Hematopoietic multipotent progenitor cell treated with erythropoietin and hydrocortisone succinate and interleukin-3 and kit ligand, for 4 days (in vitro differentiated cells): ENCODE measurements around the gene PHLDA2.

Experiments used
- DNase-seq: peaks from one replicate; pipeline ENCODE4 v3.0.0-alpha.2; 2015

The PHLDA2 gene

GRCh38 chr11:2929950-2930703 lies 907 bp upstream of the PHLDA2 start:
- DNase-seq = peak; percentile 61

GRCh38 chr11:2929531-2929949 lies 320 bp upstream of the PHLDA2 start:
- peak; percentile 28 for DNase-seq

- DNase-seq = peak; percentile 41
Observed at GRCh38 chr11:2927851-2928604, 1.2 kb downstream of the PHLDA2 start.

GRCh38 chr11:2927121-2927800 lies 2.0 kb downstream of the PHLDA2 start:
- DNase-seq = no peak

- DNase-seq = no peak
Observed at GRCh38 chr11:2926611-2927051, 2.6 kb downstream of the PHLDA2 start.

GRCh38 chr11:2924821-2925675 lies 4.2 kb downstream of the PHLDA2 start:
- no peak for DNase-seq

GRCh38 chr11:2924381-2924780 lies 4.8 kb downstream of the PHLDA2 start:
- DNase-seq = no peak

GRCh38 chr11:2923446-2924375 lies 5.5 kb downstream of the PHLDA2 start:
- no peak for DNase-seq

- no peak for DNase-seq
Observed at GRCh38 chr11:2922655-2923054, 6.6 kb downstream of the PHLDA2 start.

- DNase-seq = no peak
Observed at GRCh38 chr11:2921742-2922493, 7.3 kb downstream of the PHLDA2 start.

- DNase-seq = no peak
Observed at GRCh38 chr11:2921261-2921660, 8.0 kb downstream of the PHLDA2 start.

GRCh38 chr11:2920343-2920742 lies 8.9 kb downstream of the PHLDA2 start:
- DNase-seq = no peak

GRCh38 chr11:2919837-2920236 lies 9.4 kb downstream of the PHLDA2 start:
- no peak for DNase-seq

- DNase-seq = no peak
Observed at GRCh38 chr11:2919188-2919587, 10.0 kb downstream of the PHLDA2 start.

- DNase-seq = no peak
Observed at GRCh38 chr11:2917842-2918490, 11.3 kb downstream of the PHLDA2 start.

- DNase-seq = no peak
Observed at GRCh38 chr11:2916892-2917645, 12.2 kb downstream of the PHLDA2 start.

- DNase-seq = no peak
Observed at GRCh38 chr11:2916114-2916891, 12.9 kb downstream of the PHLDA2 start.

- DNase-seq = no peak
Observed at GRCh38 chr11:2915473-2915872, 13.7 kb downstream of the PHLDA2 start.
